Measurements from ENCODE around the gene MYL7. TPM values are rescaled to one million over a fixed set of nuclear protein-coding genes. Genes with fewer than 3 reads are reported as not detected.

The MYL7 gene
- total and polyA plus RNA-seq, 2 donors (not counting 1 experiment from before 2014, with no cell fraction given) = not detected

DNA sequence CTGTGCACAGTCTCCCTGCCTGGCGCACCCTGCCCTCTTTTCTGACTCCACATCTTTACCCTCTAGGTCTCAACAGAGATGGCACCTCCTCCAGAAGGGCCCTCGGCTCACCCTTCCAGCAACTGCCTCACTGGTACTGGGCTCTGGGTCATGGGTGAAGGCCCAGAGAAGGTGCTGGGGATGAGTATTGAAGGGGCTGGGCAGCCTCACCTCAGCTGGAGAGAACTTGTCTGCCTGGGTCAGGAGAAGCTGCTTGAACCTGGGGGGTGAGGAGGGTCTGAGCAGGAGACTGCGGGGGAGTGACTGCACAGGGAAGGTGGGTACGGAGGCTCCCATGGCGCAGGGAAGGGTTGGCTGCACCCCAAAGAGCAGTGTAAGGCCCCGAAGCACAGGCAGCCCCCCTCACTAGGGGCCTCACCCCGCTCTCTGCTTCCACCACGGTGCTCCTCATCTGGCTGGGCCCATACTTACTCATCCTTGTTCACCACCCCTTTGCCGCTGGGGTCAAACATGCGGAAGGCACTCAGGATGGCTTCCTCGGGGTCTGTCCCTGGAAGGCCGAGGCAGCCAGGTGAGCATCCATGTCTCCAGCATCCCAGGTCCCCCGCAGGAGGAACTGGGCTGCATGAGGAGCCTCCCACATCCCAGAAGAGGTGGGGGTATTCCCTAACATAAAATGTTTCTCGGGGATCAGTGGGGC lies 1.7 kb downstream of the MYL7 start:
- Histone ChIP-seq H2AFZ (ENCODE audit: low read length) (no peak overlapping the region), H3K4me3 (replicated peaks in 1 of 4; ENCODE audit: control extremely low read depth in 1 of 4, insufficient read depth in 1 of 4, low read depth in 3 of 4, low read length in 4 of 4) (no peak overlapping the region), H3K79me2 (ENCODE audit: control insufficient read depth, insufficient read depth, low read length) (no peaks in the 10 kb centered on the region), H3K36me3 (ENCODE audit: control insufficient read depth, insufficient read depth, low read length) (no peaks in the 10 kb centered on the region), H4K20me1 (ENCODE audit: control insufficient read depth, extremely low read depth, insufficient read depth, low read length) (no peaks in the 10 kb centered on the region), H3K27me3 (ENCODE audit: control insufficient read depth, insufficient read depth, low read length) (peaks cover 9% of the 10 kb centered on the region), H3K9me3 (ENCODE audit: control insufficient read depth, insufficient read depth, low read depth, low read length) (no peaks in the 10 kb centered on the region), H3K27ac (ENCODE audit: insufficient read depth, low read length) (no peak overlapping the region), H3K4me1 (ENCODE audit: control insufficient read depth, extremely low read depth, insufficient read depth, low read length) (no peaks in the 10 kb centered on the region), H3K9ac (ENCODE audit: insufficient read depth, low read length) (no peak overlapping the region), H3K4me2 (ENCODE audit: extremely low read depth, insufficient read depth, low read length) (no peak overlapping the region)
- DNase-seq (ENCODE audit: low read depth in 2 of 2) = no peak
- TF ChIP-seq, protein P1, sequence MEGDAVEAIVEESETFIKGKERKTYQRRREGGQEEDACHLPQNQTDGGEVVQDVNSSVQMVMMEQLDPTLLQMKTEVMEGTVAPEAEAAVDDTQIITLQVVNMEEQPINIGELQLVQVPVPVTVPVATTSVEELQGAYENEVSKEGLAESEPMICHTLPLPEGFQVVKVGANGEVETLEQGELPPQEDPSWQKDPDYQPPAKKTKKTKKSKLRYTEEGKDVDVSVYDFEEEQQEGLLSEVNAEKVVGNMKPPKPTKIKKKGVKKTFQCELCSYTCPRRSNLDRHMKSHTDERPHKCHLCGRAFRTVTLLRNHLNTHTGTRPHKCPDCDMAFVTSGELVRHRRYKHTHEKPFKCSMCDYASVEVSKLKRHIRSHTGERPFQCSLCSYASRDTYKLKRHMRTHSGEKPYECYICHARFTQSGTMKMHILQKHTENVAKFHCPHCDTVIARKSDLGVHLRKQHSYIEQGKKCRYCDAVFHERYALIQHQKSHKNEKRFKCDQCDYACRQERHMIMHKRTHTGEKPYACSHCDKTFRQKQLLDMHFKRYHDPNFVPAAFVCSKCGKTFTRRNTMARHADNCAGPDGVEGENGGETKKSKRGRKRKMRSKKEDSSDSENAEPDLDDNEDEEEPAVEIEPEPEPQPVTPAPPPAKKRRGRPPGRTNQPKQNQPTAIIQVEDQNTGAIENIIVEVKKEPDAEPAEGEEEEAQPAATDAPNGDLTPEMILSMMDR (conservative IDR thresholded peaks at IDR 0.05 in 1 of 2, IDR thresholded peaks at IDR 0.05 in 1 of 2; ENCODE audit: low read depth in 1 of 2, low read length in 2 of 2) = no peak
- TF ChIP-seq EZH2 (IDR thresholded peaks at IDR 0.05; ENCODE audit: low read length, missing control alignments) = no peak

GRCh38 chr7:44138698-44139097 lies 2.4 kb downstream of the MYL7 start:
- Histone ChIP-seq H3K27me3 (ENCODE audit: control insufficient read depth, insufficient read depth, low read length) (peaks cover 4% of the 10 kb centered on the region), H3K4me3 (replicated peaks in 1 of 4; ENCODE audit: control extremely low read depth in 1 of 4, insufficient read depth in 1 of 4, low read depth in 3 of 4, low read length in 4 of 4) (no peak overlapping the region), H3K4me1 (ENCODE audit: control insufficient read depth, extremely low read depth, insufficient read depth, low read length) (no peaks in the 10 kb centered on the region), H3K9ac (ENCODE audit: insufficient read depth, low read length) (no peak overlapping the region), H3K36me3 (ENCODE audit: control insufficient read depth, insufficient read depth, low read length) (no peaks in the 10 kb centered on the region), H3K79me2 (ENCODE audit: control insufficient read depth, insufficient read depth, low read length) (no peaks in the 10 kb centered on the region), H4K20me1 (ENCODE audit: control insufficient read depth, extremely low read depth, insufficient read depth, low read length) (no peaks in the 10 kb centered on the region), H2AFZ (ENCODE audit: low read length) (no peak overlapping the region), H3K9me3 (ENCODE audit: control insufficient read depth, insufficient read depth, low read depth, low read length) (no peaks in the 10 kb centered on the region), H3K27ac (ENCODE audit: insufficient read depth, low read length) (no peak overlapping the region), H3K4me2 (ENCODE audit: extremely low read depth, insufficient read depth, low read length) (no peak overlapping the region)
- TF ChIP-seq, protein P1 (conservative IDR thresholded peaks at IDR 0.05 in 1 of 2, IDR thresholded peaks at IDR 0.05 in 1 of 2; ENCODE audit: low read depth in 1 of 2, low read length in 2 of 2) = no peak
- DNase-seq (ENCODE audit: low read depth in 2 of 2) = no peak

- H3K79me2 ChIP-seq (ENCODE audit: control insufficient read depth, insufficient read depth, low read length) = no peaks in the 10 kb centered on the region
- H3K27ac ChIP-seq (ENCODE audit: insufficient read depth, low read length) = no peak overlapping the region
- H3K9me3 ChIP-seq (ENCODE audit: control insufficient read depth, insufficient read depth, low read depth, low read length) = no peaks in the 10 kb centered on the region
- no peaks in the 10 kb centered on the region for H4K20me1 ChIP-seq (ENCODE audit: control insufficient read depth, extremely low read depth, insufficient read depth, low read length)
- H3K27me3 ChIP-seq (ENCODE audit: control insufficient read depth, insufficient read depth, low read length) = peaks cover 3% of the 10 kb centered on the region
- no peak overlapping the region for H3K4me2 ChIP-seq (ENCODE audit: extremely low read depth, insufficient read depth, low read length)
- no peak overlapping the region for H3K9ac ChIP-seq (ENCODE audit: insufficient read depth, low read length)
- no peak for TF ChIP-seq EZH2 (IDR thresholded peaks at IDR 0.05; ENCODE audit: low read length, missing control alignments)
- TF ChIP-seq, protein P1 (conservative IDR thresholded peaks at IDR 0.05 in 1 of 2, IDR thresholded peaks at IDR 0.05 in 1 of 2; ENCODE audit: low read depth in 1 of 2, low read length in 2 of 2) = no peak
- H3K4me3 ChIP-seq (replicated peaks in 1 of 4; ENCODE audit: control extremely low read depth in 1 of 4, insufficient read depth in 1 of 4, low read depth in 3 of 4, low read length in 4 of 4) = no peak overlapping the region
- no peak overlapping the region for H2AFZ ChIP-seq (ENCODE audit: low read length)
- no peak for DNase-seq (ENCODE audit: low read depth in 2 of 2)
- no peaks in the 10 kb centered on the region for H3K36me3 ChIP-seq (ENCODE audit: control insufficient read depth, insufficient read depth, low read length)
- H3K4me1 ChIP-seq (ENCODE audit: control insufficient read depth, extremely low read depth, insufficient read depth, low read length) = no peaks in the 10 kb centered on the region
Measured at GRCh38 chr7:44136731-44137130, 4.4 kb downstream of the MYL7 start.

Data from fibroblast of lung (primary cell).